Measurements from ENCODE around the gene RASSF1.

- TF ChIP-seq CTCF (IDR thresholded peaks at IDR 0.05; ENCODE audit: low read depth, low read length) (no peak), POLR2A (IDR thresholded peaks at IDR 0.05; ENCODE audit: extremely low read depth, insufficient read length) (no peak)
- TF ChIP-seq, protein P1, sequence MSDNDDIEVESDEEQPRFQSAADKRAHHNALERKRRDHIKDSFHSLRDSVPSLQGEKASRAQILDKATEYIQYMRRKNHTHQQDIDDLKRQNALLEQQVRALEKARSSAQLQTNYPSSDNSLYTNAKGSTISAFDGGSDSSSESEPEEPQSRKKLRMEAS (IDR thresholded peaks at IDR 0.05; ENCODE audit: low read depth, low read length) = peak; percentile 47; the same call in 1 of the 2 replicates
Measured at GRCh38 chr3:50320853-50321335, 19.7 kb downstream of the RASSF1 start.
